Hematopoietic multipotent progenitor cell treated with erythropoietin and hydrocortisone succinate and interleukin-3 and kit ligand, for 6 days (in vitro differentiated cells): Measurements from ENCODE around the gene OR6J1.
"Not testable (repeated sequence)": the region's sequence is repeated elsewhere in the genome, so short reads cannot be mapped to it uniquely, and the experiment has no call there.

Source experiments
- DNase-seq: peaks from one replicate; pipeline ENCODE4 v3.0.0-alpha.2; 2015

Gene OR6J1

GRCh38 chr14:22644305-22644635, at the start of gene OR6J1:
Gene OR6J1, minus strand, starts transcription at chr14:22644352. Its CDS starts 9,541 bp downstream, at chr14:22634811.
- DNase-seq = no peak

- DNase-seq = no peak
Observed at GRCh38 chr14:22692194-22692593, 48.0 kb upstream of the OR6J1 start.

GRCh38 chr14:22691171-22691570, 47.0 kb upstream of the OR6J1 start:
- no peak for DNase-seq

DNA sequence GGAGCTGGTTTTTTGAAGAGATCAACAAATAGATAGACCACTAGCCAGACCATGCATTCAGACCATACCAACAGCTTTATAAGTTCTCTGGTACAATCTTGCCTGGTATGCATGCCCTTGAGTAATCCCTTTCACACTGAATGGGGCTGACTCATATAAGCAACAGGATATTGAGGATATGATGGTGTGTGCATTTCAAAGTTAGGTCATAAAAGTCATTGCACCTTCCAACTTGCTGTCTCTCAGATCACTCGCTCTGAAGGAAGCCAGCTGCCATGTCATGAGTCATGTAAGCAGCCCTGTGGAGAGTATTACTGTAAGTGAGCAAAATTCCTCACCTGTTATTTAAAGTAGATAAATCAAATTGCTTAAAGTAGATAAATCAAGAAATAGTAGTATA, 45.0 kb upstream of the OR6J1 start:
- DNase-seq = no peak

DNA sequence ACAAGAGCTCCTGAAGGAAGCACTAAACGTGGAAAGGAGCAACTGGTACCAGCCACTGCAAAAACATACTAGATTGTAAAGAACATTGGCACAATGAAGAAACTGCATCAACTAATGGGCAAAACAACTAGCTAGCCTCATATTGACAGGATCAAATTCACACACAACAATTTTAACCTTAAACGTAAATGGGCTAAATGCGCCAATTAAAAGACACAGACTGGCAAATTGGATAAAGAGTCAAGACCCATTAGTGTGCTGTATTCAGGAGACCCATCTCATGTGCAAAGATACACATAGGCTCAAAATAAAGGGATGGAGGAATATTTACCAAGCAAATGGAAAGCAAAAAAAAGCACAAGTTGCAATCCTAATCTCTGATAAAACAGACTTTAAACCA, 43.8 kb upstream of the OR6J1 start:
- DNase-seq = not testable (repeated sequence)

DNA sequence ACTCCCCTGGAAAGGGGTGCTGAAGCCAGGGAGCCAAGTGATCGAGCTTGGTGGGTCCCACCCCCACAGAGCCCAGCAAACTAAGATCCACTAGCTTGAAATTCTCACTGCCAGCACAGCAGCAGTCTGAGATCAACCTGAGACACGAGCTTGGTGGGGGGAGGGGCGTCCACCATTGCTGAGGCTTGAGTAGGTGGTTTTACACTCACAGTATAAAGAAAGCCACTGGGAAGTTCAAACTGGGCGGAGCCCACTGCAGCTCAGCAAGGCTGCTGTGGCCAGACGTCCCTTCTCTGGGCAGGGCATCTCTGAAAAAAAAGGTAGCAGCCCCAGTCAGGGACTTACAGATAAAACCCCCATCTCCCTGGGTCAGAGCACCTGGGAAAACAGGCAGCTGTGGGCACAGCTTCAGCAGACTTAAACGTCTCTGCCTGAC, 42.0 kb upstream of the OR6J1 start:
- DNase-seq = not testable (repeated sequence)

- DNase-seq = no peak
Observed at GRCh38 chr14:22685467-22685866, 41.3 kb upstream of the OR6J1 start.

- not testable (repeated sequence) for DNase-seq
Observed at GRCh38 chr14:22683428-22683827, 39.3 kb upstream of the OR6J1 start.

DNA sequence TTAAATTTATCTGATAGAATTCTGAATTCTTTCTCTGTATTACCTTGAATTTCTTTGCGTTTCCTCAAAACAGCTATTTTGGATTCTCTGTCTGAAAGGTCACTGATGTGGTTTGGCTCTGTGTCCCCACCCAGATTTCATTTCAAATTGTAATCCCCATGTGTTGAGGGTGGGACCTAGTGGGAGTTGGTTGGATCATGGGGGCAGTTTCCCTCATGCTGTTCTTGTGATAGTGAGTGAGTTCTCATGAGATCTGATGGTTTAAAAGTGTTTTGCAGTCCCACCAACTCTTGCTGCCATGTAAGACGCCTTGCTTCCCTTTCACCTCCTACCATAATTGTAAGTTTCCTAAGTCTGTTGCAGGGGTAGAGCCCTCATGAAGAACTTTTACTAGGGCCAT, 34.1 kb upstream of the OR6J1 start:
- no peak for DNase-seq

- not testable (repeated sequence) for DNase-seq
Observed at GRCh38 chr14:22677551-22677950, 33.4 kb upstream of the OR6J1 start.

- DNase-seq = peak; percentile 15
Observed at GRCh38 chr14:22671622-22672021, 27.5 kb upstream of the OR6J1 start.

DNA sequence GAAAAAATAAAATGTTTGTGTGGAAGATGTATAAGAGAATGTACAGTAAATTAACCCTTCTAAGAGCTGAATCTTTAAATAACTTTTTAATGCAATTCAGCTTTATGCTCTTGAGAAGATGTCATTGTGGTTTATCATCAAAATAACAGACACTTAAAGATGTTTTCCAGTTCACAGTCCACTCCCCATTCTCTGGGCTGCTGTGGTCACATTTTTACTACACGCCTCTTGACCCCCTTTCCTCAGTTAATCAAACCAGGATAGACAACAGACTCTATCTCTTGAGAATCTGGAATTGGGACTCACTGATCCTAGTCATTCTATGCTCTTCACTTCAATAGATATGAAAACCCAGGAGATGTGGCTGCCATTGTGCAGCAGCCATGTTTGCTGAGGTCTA, 24.7 kb upstream of the OR6J1 start:
- DNase-seq = no peak

DNA sequence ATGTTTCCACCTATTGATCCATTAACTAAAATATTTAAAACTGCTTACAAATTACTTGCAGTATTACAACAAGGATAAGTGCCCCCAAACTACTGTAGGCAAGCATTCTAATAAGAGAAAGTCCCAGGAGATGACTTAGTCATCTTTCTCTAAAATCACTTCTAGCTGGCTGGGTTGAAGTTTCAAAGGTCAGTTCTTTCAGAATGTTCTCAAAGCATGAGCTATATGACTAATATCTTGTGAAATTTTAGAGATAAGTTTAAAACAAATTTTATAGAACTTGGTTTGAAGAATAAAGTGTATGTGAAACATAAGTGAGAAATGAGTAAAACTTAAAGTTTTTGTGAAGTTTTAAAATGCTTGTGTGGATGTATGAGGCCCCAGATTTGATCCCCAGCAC, 24.3 kb upstream of the OR6J1 start:
- DNase-seq = no peak

- no peak for DNase-seq
Observed at GRCh38 chr14:22667881-22668280, 23.7 kb upstream of the OR6J1 start.

- no peak for DNase-seq
Observed at GRCh38 chr14:22666203-22666893, 22.2 kb upstream of the OR6J1 start.

- DNase-seq = no peak
Observed at GRCh38 chr14:22664261-22664660, 20.1 kb upstream of the OR6J1 start.

GRCh38 chr14:22660654-22661053, 16.5 kb upstream of the OR6J1 start:
- no peak for DNase-seq

- no peak for DNase-seq
Observed at GRCh38 chr14:22658946-22659345, 14.8 kb upstream of the OR6J1 start.

DNA sequence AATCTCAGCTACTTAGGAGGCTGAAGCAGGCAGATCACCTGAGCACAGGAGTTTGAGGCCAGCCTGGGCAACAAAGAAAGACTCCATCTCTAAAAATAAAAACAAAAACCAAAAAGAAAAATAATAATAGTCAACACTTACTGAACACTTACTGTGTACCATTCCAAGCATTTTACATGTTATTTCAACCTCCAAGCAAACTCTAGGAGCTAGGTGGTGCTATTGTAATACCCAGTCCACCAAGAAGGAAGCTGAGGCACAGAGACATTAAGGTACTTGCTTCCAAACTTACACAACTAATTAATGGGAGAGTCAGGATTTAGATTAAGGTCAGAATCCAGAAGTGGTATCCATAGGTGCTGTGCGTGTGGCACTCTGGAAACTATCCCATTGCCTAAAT, 13.7 kb upstream of the OR6J1 start:
- DNase-seq = peak; percentile 51

DNA sequence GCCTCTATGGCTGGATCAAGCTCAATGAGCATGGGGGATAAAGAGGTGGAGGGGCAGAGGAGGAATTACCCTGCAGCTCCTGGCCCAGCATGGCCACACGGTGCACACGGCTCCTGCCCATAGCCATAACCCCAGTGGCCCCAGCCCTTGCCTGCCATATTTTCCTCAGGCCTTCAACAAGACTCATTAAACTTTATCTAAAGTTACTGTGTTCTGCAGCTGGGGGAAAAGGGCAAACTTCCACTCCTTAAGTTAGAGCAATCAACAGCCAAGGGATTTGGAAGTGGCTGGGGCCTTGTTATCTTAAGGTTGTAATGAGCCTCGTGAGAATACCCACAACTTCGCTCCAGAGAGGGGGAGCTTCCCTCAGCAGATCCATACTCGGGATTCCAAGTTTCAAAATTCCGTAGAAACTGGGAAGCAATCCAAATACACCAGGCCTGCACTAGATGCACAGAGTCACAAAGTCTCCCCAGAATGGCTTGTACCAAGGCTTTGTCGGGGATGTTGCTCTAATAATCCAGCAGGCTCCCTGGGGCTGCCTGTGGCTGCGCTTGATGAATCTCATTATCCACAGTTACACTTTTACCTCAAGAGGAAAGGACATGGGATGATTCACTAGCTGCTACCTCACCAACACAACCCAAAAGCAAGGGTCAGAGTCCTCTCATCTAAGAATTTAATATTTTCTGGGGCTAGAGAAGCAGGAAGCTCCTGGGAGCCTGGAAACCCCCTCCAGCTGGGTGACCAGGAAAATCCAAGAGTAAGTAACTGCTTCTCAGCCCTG, 13.0 kb upstream of the OR6J1 start:
- no peak for DNase-seq

GRCh38 chr14:22656226-22656625, 12.1 kb upstream of the OR6J1 start:
- DNase-seq = no peak

- DNase-seq = peak; percentile 86
Observed at GRCh38 chr14:22653012-22653621, 9.0 kb upstream of the OR6J1 start.

DNA sequence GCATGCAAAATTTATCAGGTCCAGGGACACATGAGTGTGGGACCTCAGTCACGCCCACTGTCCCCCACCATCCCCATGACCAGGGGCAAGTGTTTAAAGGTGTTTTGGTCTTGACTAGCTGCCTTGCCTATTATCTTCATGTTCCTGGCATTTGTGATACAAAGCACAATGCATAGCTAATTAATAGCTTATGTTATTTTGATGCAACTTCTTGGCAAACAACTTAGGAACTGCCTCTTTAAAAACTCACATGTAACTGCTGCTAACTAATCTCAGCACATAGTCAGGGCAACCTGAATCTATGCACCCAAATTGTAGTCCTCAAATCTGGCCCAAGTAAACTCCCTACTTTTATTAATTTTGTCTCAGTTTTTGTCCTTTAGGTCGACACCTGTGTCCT, 7.4 kb upstream of the OR6J1 start:
- no peak for DNase-seq

DNA sequence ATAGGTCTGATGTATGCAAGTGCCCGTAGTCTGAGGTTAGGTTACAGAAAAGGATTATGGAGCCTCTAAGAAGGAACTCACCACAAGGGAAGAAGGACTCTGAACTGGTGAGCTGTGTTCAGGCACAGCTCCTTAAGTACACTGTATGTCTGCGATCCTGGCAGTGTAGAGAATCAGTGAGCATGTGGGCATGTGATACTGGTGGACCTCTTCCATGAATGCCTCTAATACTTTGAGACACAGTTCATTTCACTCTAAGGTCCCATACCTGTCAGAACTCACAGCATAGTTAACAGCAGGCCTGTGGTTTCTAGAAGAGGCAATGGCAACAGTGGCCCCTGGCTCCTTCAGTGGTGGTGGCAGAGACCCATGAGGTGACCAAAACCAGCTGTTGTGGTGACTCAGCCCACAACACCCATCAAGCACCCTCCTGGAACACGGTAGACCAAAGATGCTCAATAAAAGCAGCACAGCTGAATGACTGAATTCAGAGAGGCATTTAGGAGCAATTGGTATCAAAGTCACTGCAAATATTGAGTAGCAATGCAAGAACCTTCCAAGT, 6.9 kb upstream of the OR6J1 start:
- peak; percentile 51 for DNase-seq
